Measurements from ENCODE around the gene GPC3. TPM values are rescaled to one million over a fixed set of nuclear protein-coding genes. Genes with fewer than 3 reads are reported as not detected.

The GPC3 gene
- total RNA-seq, 2 experiments from 2014 or later, result 0.58 to 0.63 TPM

GRCh38 chrX:133568109-133568508, 417.3 kb downstream of the GPC3 start:
- peaks cover 4% of the 10 kb centered on the region for H3K9me3 Mint-ChIP-seq
- DNase-seq (no peak), ATAC-seq (no peak)
- H3K27me3 Mint-ChIP-seq, result no peaks in the 10 kb centered on the region
- H3K4me1 Mint-ChIP-seq (ENCODE audit: low read depth), result no peaks in the 10 kb centered on the region
- H3K27ac Mint-ChIP-seq, result no peak overlapping the region
- intact Hi-C loops (cut with micrococcal nuclease), result no loop called here
- no peak overlapping the region for H3K4me3 Mint-ChIP-seq
- ChIA-PET CTCF (no interaction called here), POLR2A (no interaction called here)
- H3K36me3 Mint-ChIP-seq (ENCODE audit: low read depth), result no peaks in the 10 kb centered on the region
- TF ChIP-seq CTCF (IDR thresholded peaks at IDR 0.05), result no peak

DNA sequence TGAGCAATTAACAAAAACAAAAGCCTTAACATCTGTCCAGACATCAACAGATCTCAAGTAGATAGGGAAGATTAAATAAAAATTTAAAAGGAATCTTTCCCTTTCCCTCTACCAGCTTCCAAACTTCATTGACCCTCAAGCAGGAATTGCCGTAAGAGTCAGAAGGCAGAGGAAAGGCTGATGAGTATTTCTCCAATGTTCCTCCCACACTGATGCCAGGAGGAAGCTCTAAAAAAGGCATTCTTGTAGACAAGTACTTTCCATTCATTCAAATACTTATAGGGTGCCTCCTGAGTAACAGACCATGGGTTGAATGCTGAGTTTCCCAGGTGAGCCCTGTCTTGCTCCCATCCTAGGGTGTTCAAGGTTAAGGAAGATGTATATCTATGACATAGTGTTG, 418.5 kb downstream of the GPC3 start:
- TF ChIP-seq CTCF (IDR thresholded peaks at IDR 0.05), result no peak
- Mint-ChIP-seq H3K36me3 (ENCODE audit: low read depth) (no peaks in the 10 kb centered on the region), H3K27me3 (no peaks in the 10 kb centered on the region), H3K27ac (no peak overlapping the region), H3K9me3 (no peaks in the 10 kb centered on the region), H3K4me1 (ENCODE audit: low read depth) (no peaks in the 10 kb centered on the region), H3K4me3 (no peak overlapping the region)
- ATAC-seq, result no peak
- CTCF ChIA-PET, result no interaction called here
- POLR2A ChIA-PET, result no interaction called here
- no peak for DNase-seq
- intact Hi-C loops (cut with micrococcal nuclease), result no loop called here

DNA sequence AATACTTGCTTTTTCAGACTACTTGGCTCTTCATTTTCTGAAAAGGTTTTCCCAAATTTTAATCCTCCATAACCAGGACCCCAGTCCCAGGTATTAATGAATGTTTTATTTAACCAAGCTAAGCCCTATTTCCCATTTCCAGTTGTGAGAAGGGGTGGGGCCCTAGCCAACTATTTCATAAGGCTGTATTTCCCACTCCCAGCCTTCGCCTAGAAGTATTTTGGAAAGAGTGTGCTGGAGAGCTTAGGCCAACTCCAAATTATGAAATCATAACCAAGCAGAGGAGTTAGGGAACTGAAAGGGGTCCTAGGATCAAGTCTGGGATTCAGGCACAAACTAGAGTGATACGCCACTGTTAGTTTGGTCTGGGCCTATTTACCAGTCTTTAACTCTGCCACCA, 421.7 kb downstream of the GPC3 start:
- Mint-ChIP-seq H3K27ac (no peak overlapping the region), H3K4me1 (ENCODE audit: low read depth) (no peaks in the 10 kb centered on the region), H3K4me3 (no peak overlapping the region), H3K27me3 (no peaks in the 10 kb centered on the region), H3K9me3 (no peaks in the 10 kb centered on the region), H3K36me3 (ENCODE audit: low read depth) (no peaks in the 10 kb centered on the region)
- CTCF ChIA-PET, result no interaction called here
- TF ChIP-seq CTCF (IDR thresholded peaks at IDR 0.05), result no peak
- intact Hi-C loops (cut with micrococcal nuclease), result no loop called here
- ATAC-seq, result no peak
- POLR2A ChIA-PET, result no interaction called here
- no peak for DNase-seq

GRCh38 chrX:133561251-133561650, 424.1 kb downstream of the GPC3 start:
- ATAC-seq (no peak), DNase-seq (no peak)
- intact Hi-C loops (cut with micrococcal nuclease), result no loop called here
- Mint-ChIP-seq H3K9me3 (no peaks in the 10 kb centered on the region), H3K27me3 (no peaks in the 10 kb centered on the region), H3K27ac (no peak overlapping the region), H3K4me1 (ENCODE audit: low read depth) (no peaks in the 10 kb centered on the region), H3K4me3 (no peak overlapping the region), H3K36me3 (ENCODE audit: low read depth) (no peaks in the 10 kb centered on the region)
- TF ChIP-seq CTCF (IDR thresholded peaks at IDR 0.05), result no peak
- ChIA-PET POLR2A (no interaction called here), CTCF (no interaction called here)

DNA sequence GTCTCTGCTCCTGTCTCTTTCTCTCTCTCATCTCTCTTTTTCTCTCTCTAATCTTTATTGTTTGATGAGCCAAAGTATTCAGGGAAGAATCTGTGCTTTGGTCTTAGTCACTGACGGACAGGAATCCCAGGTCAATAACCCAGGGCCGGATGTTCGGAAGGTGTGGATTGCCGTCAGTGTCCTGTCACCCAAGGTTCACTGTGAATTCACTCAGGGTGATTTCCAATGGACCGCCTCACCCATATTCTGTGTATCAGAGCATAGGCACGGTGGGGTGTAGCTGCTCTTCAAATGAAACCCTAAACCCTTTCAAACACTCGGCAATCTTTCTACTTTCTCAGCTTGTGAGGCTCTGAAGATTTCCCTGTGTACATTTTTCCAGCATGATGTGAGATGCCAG, 425.5 kb downstream of the GPC3 start:
- TF ChIP-seq CTCF (IDR thresholded peaks at IDR 0.05), result no peak
- ATAC-seq (no peak), DNase-seq (no peak)
- Mint-ChIP-seq H3K36me3 (ENCODE audit: low read depth) (no peaks in the 10 kb centered on the region), H3K27ac (no peak overlapping the region), H3K4me1 (ENCODE audit: low read depth) (no peaks in the 10 kb centered on the region), H3K4me3 (no peak overlapping the region), H3K9me3 (peaks cover 2% of the 10 kb centered on the region), H3K27me3 (no peaks in the 10 kb centered on the region)
- intact Hi-C loops (cut with micrococcal nuclease), result no loop called here
- ChIA-PET CTCF (no interaction called here), POLR2A (no interaction called here)

All from activated CD8-positive, alpha-beta T cell treated with anti-CD3 and anti-CD28 coated beads for 36 hours (primary cell).